Osteoblast (primary cell): Measurements from ENCODE around the gene PNPO. TPM values are rescaled to one million over a fixed set of nuclear protein-coding genes. Genes with fewer than 3 reads are reported as not detected.
A peak's percentile ranks its signal among the peaks of the same experiment; 100 is the strongest.

Experiments used
- DNase-seq: peaks from one replicate; pipeline ENCODE4 v3.0.0; 2011; ENCODE audit warnings: low spot score, mixed read lengths; ENCODE audit not compliant: insufficient read length; ENCODE audit errors: missing footprints
- H2AFZ ChIP-seq: 2 replicates; pipeline ENCODE4 v1.6.0; 2011; ENCODE audit warnings: mild to moderate bottlenecking, low read length
- H3K27ac ChIP-seq: 2 replicates; pipeline ENCODE4 v1.5.1; 2011; ENCODE audit warnings: mild to moderate bottlenecking, low read depth, low read length, moderate library complexity
- H3K27me3 ChIP-seq: 2 replicates; pipeline ENCODE4 v1.6.0; 2012; ENCODE audit warnings: mild to moderate bottlenecking, control low read depth, inconsistent platforms, low read length, moderate library complexity; ENCODE audit not compliant: insufficient read depth
- H3K36me3 ChIP-seq: 2 replicates; pipeline ENCODE4 v1.5.1; 2011; ENCODE audit warnings: mild to moderate bottlenecking, low read length, control low read depth, moderate library complexity; ENCODE audit not compliant: insufficient read depth
- H3K4me1 ChIP-seq: 2 replicates; pipeline ENCODE4 v1.5.1; 2011; ENCODE audit warnings: mild to moderate bottlenecking, low read length, control low read depth, moderate library complexity; ENCODE audit not compliant: insufficient read depth
- H3K4me2 ChIP-seq: 2 replicates; pipeline ENCODE4 v1.6.0; 2011; ENCODE audit warnings: mild to moderate bottlenecking, low read length; ENCODE audit not compliant: insufficient read depth
- H3K4me3 ChIP-seq: fragments of 200-600 bp; sonication (generic); 3 replicates; pipeline ENCODE4 v1.5.1; 2012; ENCODE audit warnings: mild to moderate bottlenecking, low read length, inconsistent platforms; ENCODE audit not compliant: insufficient read depth
- H3K79me2 ChIP-seq: 2 replicates; pipeline ENCODE4 v1.6.0; 2012; ENCODE audit warnings: mild to moderate bottlenecking, low read length, control low read depth, inconsistent platforms; ENCODE audit not compliant: insufficient read depth
- H3K9me3 ChIP-seq: 2 replicates; pipeline ENCODE4 v1.5.1; 2011; ENCODE audit warnings: low read depth, low read length, control low read depth
- H4K20me1 ChIP-seq: 2 replicates; pipeline ENCODE4 v1.6.0; 2012; ENCODE audit warnings: mild to moderate bottlenecking, low read length, control low read depth; ENCODE audit not compliant: insufficient read depth
- total RNA-seq: library from RNA; depleted of rRNA; stranded (reverse); fragments of >200 nt; gene quantifications from 2 replicates; pipeline ENCODE4 v1.2.3, GENCODE V29; 2012
- TF ChIP-seq, protein P1 (sequence below): IDR thresholded peaks from 2 replicates; pipeline ENCODE4 v1.5.1; 2011; ENCODE audit warnings: mild to moderate bottlenecking, low read depth, low read length, moderate library complexity; ENCODE audit errors: extremely low read depth

PNPO gene
- total RNA-seq, 1 donor, result 31.5 TPM

DNA sequence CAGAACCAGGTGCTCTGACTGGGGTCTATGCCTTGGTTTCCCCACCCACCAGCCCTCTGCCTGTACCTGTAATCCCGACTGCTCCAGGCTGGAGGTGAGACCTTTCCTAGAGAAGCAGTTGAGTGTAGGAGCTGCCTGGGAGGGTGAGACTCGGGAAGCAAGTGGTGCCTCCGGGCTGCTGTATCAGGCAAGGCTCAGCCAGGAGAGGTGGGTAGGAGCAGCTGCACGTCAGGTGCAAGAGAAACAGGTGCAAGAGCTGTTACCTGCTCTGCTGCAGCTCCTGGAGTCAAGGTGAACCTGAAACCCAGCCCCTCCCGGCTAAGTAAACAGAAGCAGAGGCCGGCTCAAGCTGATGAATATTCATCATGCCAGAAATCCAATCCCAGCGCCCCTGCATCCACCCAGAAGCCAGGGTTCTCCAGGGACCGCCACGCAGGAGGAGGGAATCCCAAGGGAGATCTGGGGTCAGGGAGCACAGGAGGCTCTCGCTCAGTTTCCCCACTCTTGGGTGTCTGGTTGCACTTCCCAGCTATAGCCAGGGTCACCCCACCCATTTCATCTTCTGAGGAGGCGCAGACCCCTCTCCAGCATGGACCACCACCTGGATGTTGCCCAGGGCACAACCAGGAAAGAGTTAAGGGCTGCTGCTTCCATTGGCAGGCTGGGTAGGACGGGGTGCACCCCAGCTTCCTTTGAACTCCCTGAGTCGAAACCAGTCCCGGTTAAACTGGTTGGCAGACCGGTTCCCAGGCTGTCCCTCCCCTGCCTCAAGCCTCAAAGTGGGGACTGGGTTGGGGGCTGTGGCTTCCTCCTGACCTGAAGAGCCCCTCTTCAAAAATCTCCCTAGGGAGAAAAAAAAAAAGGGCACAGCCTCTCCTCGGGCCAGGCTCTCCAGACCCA is 16.5 kb downstream of the PNPO start, which contains the start of gene PRR15L:
Gene PRR15L (minus strand): TSS at position 293 of the 900 bp plus-strand sequence. CDS start 4,649 bp downstream, outside the sequence.
- Histone ChIP-seq H2AFZ (no peak within 1 kb of the TSS), H3K36me3 (no peaks in the 10 kb centered on the region), H3K79me2 (no peaks in the 10 kb centered on the region), H3K27ac (no peak within 1 kb of the TSS), H3K4me1 (no peaks in the 10 kb centered on the region), H3K4me2 (no peak within 1 kb of the TSS), H3K27me3 (peaks cover 3% of the 10 kb centered on the region), H3K9me3 (no peaks in the 10 kb centered on the region), H3K4me3 (no peak within 1 kb of the TSS), H4K20me1 (no peaks in the 10 kb centered on the region)
- TF ChIP-seq, protein P1, sequence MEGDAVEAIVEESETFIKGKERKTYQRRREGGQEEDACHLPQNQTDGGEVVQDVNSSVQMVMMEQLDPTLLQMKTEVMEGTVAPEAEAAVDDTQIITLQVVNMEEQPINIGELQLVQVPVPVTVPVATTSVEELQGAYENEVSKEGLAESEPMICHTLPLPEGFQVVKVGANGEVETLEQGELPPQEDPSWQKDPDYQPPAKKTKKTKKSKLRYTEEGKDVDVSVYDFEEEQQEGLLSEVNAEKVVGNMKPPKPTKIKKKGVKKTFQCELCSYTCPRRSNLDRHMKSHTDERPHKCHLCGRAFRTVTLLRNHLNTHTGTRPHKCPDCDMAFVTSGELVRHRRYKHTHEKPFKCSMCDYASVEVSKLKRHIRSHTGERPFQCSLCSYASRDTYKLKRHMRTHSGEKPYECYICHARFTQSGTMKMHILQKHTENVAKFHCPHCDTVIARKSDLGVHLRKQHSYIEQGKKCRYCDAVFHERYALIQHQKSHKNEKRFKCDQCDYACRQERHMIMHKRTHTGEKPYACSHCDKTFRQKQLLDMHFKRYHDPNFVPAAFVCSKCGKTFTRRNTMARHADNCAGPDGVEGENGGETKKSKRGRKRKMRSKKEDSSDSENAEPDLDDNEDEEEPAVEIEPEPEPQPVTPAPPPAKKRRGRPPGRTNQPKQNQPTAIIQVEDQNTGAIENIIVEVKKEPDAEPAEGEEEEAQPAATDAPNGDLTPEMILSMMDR, result no peak
- DNase-seq, result no peak

GRCh38 chr17:47959825-47960655 is 18.7 kb downstream of the PNPO start:
- peak; percentile 48 for DNase-seq
- Histone ChIP-seq H3K79me2 (no peaks in the 10 kb centered on the region), H3K4me3 (no peak overlapping the region), H3K27ac (no peak overlapping the region), H3K9me3 (no peaks in the 10 kb centered on the region), H3K36me3 (no peaks in the 10 kb centered on the region), H3K27me3 (peaks cover 3% of the 10 kb centered on the region), H2AFZ (no peak overlapping the region), H3K4me2 (no peak overlapping the region), H3K4me1 (no peaks in the 10 kb centered on the region), H4K20me1 (no peaks in the 10 kb centered on the region)
- TF ChIP-seq, protein P1, result no peak

- Histone ChIP-seq H3K36me3 (no peaks in the 10 kb centered on the region), H3K9me3 (no peaks in the 10 kb centered on the region), H3K4me2 (no peak overlapping the region), H4K20me1 (no peaks in the 10 kb centered on the region), H2AFZ (no peak overlapping the region), H3K27ac (no peak overlapping the region), H3K4me3 (no peak overlapping the region), H3K79me2 (no peaks in the 10 kb centered on the region), H3K4me1 (no peaks in the 10 kb centered on the region), H3K27me3 (peaks cover 3% of the 10 kb centered on the region)
- peak; percentile 50 for DNase-seq
- TF ChIP-seq, protein P1, result no peak
Observed at GRCh38 chr17:47961406-47961805, 20.0 kb downstream of the PNPO start.
